Natural killer cell (primary cell): Measurements from ENCODE around the gene SLC35A2. TPM values are rescaled to one million over a fixed set of nuclear protein-coding genes. Genes with fewer than 3 reads are reported as not detected.

Source experiments
- ATAC-seq, 3 donors: fragments of 150-1000 bp in 2 of 3; fragments of 200-7000 bp in 1 of 3; cut with Tn5 transposase; 1 replicate in 1 of 3; 2 replicates in 2 of 3; pipeline ENCODE4 v1.10.0; 2021; ENCODE audit warnings: mild to moderate bottlenecking in 2 of 3, moderate library complexity in 2 of 3
- DNase-seq, 2 donors: peaks; one replicate each; pipeline versions ENCODE4 v3.0.0 to v3.0.0-alpha.2; 2013 to 2021; ENCODE audit warnings: mixed read lengths in 1 of 2
- H3K27ac ChIP-seq: one replicate; pipeline ENCODE4 v1.5.1; 2013; ENCODE audit warnings: mild to moderate bottlenecking, low read length
- H3K27me3 ChIP-seq: one replicate; pipeline ENCODE4 v1.6.1; 2013; ENCODE audit warnings: low read length; ENCODE audit not compliant: control insufficient read depth, insufficient read depth
- H3K36me3 ChIP-seq: one replicate; pipeline ENCODE4 v1.6.1; 2013; ENCODE audit warnings: low read length; ENCODE audit not compliant: control insufficient read depth, insufficient read depth
- H3K4me1 ChIP-seq: one replicate; pipeline ENCODE4 v1.6.1; 2013; ENCODE audit warnings: low read length; ENCODE audit not compliant: control insufficient read depth, insufficient read depth
- H3K4me3 ChIP-seq: one replicate; pipeline ENCODE4 v1.5.1; 2013; ENCODE audit warnings: low read length
- H3K9me3 ChIP-seq: one replicate; pipeline ENCODE4 v1.6.1; 2013; ENCODE audit warnings: low read length; ENCODE audit not compliant: control insufficient read depth, insufficient read depth
- H3K27ac Mint-ChIP-seq, 2 donors: one replicate each; pipeline ENCODE4 v1.8.0; 2022; ENCODE audit warnings: mild to moderate bottlenecking in 2 of 2, mixed read lengths in 2 of 2, moderate library complexity in 1 of 2
- H3K27me3 Mint-ChIP-seq, 2 donors: one replicate each; pipeline ENCODE4 v1.8.0; 2022; ENCODE audit warnings: low read depth in 2 of 2, mixed read lengths in 2 of 2
- H3K36me3 Mint-ChIP-seq: one replicate; pipeline ENCODE4 v1.8.0; 2022; ENCODE audit warnings: mixed read lengths
- H3K4me1 Mint-ChIP-seq, 2 donors: one replicate each; pipeline ENCODE4 v1.8.0; 2022; ENCODE audit warnings: mixed read lengths in 2 of 2
- H3K4me3 Mint-ChIP-seq: one replicate; pipeline ENCODE4 v1.8.0; 2022; ENCODE audit warnings: mild to moderate bottlenecking, moderate library complexity, mixed read lengths
- H3K9me3 Mint-ChIP-seq, 2 donors: one replicate each; pipeline ENCODE4 v1.8.0; 2022; ENCODE audit warnings: mixed read lengths in 2 of 2
- CTCF ChIP-seq: fragments of 200-600 bp; IDR thresholded peaks from one replicate; pipeline ENCODE4 v1.8.0; 2022; ENCODE audit warnings: antibody characterized with exemption
- WGBS: methylation state at CpG from one replicate; pipeline ENCODE4 v1.1.7; 2013; ENCODE audit warnings: missing lambda C conversion rate; ENCODE audit not compliant: insufficient coverage; 5-methylcytosine and 5-hydroxymethylcytosine counted together
- intact Hi-C: fragments of 100-400 bp; cut with micrococcal nuclease; formaldehyde crosslinking; loops from one replicate; pipeline ENCODE4 v1.14.2; 2022
- total RNA-seq, 4 donors: library from RNA; stranded (reverse); fragments of 120-200 nt in 1 of 4; gene quantifications; one replicate each; pipeline versions ENCODE4 v1.2.3 to v1.2.4, GENCODE V29; 2013 to 2022

The SLC35A2 gene
- total RNA-seq, 3 donors from 2014 or later (not counting 1 experiment from before 2014, with no cell fraction given) = 16.5 to 30.1 (median 18.3) TPM

- peaks cover 82% of the 10 kb centered on the region for H3K4me1 ChIP-seq
- Mint-ChIP-seq H3K27ac (peak overlapping the region; percentile 96 to 99), H3K9me3 (no peaks in the 10 kb centered on the region), H3K4me1 (peaks cover 44 to 60% of the 10 kb centered on the region in 2 donors), H3K4me3 (peak overlapping the region; percentile 91), H3K36me3 (no peaks in the 10 kb centered on the region), H3K27me3 (no peaks in the 10 kb centered on the region)
- no peaks in the 10 kb centered on the region for H3K27me3 ChIP-seq
- intact Hi-C loops = loop anchor here (1.0 to 10.0 kb wide), 5 partner anchors 17 to 122 kb away; partner anchors contain the start of genes GRIPAP1, HDAC6 and TFE3
- ATAC-seq (peak in 2 of 3 donors; percentile 8 to 33), DNase-seq (peak in 1 of 2 donors; percentile 73)
- TF ChIP-seq CTCF = no peak
- no peaks in the 10 kb centered on the region for H3K9me3 ChIP-seq
- H3K27ac ChIP-seq = peak overlapping the region; percentile 92
- WGBS = 5% methylated on average over 7 of the region's 8 CpGs
- H3K4me3 ChIP-seq = peak overlapping the region; percentile 57
- H3K36me3 ChIP-seq = peaks cover 22% of the 10 kb centered on the region
Measured at GRCh38 chrX:48919947-48920717, 8.7 kb upstream of the SLC35A2 start.

- WGBS = 0% methylated on average over 14 of the region's 15 CpGs
- Histone ChIP-seq H3K9me3 (no peaks in the 10 kb centered on the region), H3K36me3 (peaks cover 29% of the 10 kb centered on the region), H3K27me3 (no peaks in the 10 kb centered on the region), H3K27ac (peak overlapping the region; percentile 92), H3K4me3 (peak overlapping the region; percentile 57), H3K4me1 (peaks cover 81% of the 10 kb centered on the region)
- Mint-ChIP-seq H3K4me1 (peaks cover 44 to 56% of the 10 kb centered on the region in 2 donors), H3K9me3 (no peaks in the 10 kb centered on the region), H3K27me3 (no peaks in the 10 kb centered on the region), H3K36me3 (no peaks in the 10 kb centered on the region), H3K4me3 (peak overlapping the region; percentile 91), H3K27ac (peak overlapping the region; percentile 96 to 99)
- ATAC-seq = peak; percentile 14 to 25 (median 16)
- no peak for TF ChIP-seq CTCF
- DNase-seq = peak in 1 of 2 donors; percentile 63
- intact Hi-C loops = loop anchor here (1.0 to 10.0 kb wide), 5 partner anchors 18 to 123 kb away; partner anchors contain the start of genes GRIPAP1, HDAC6 and TFE3
Measured at GRCh38 chrX:48919360-48919841, 8.0 kb upstream of the SLC35A2 start.

DNA sequence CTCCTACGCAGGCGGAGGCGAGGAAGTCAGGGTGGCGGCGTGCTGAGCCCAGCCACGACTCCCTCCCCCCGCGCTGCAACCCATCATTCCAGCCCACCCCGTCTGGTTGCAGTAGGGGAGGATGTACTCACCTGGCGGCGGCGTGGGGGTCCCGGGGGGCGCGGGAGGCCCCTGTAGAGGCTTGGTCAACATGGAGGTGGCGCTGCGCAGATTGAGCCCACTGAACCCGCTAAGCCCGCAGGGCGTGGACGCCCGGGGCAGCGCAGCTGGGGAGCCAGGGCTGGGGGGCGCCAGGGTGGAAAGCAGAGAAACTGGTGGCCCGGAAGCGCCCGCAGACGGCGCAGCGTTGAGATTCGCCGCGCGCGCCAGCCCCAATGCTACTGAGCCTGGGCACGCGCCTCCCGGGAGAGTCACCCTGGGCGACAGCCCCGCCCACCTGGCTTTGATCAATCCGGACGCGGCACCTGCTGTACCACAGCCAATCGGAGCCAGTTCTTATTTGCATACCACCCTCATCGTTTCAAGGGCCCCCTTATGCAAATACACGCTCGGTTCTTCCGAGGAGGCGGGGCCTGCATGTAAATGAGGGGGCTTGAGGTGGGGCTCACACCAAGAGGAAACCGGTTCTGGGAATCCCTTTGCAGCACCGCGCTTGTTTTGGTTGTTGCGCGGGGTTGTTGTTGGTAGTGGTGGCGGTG, 7.3 kb upstream of the SLC35A2 start, which contains the start of gene PIM2:
TSS of gene PIM2 (minus strand) at position 382 of the 698 bp plus-strand sequence. CDS start at position 192, 190 bp downstream.
- Mint-ChIP-seq H3K27me3 (peaks cover 0 to 5% of the 10 kb centered on the region in 2 donors), H3K9me3 (no peaks in the 10 kb centered on the region), H3K27ac (peak within 1 kb of the TSS; percentile 96 to 99), H3K36me3 (no peaks in the 10 kb centered on the region), H3K4me1 (peaks cover 44 to 55% of the 10 kb centered on the region in 2 donors), H3K4me3 (peak within 1 kb of the TSS; percentile 91)
- Histone ChIP-seq H3K36me3 (peaks cover 35% of the 10 kb centered on the region), H3K4me3 (peak within 1 kb of the TSS; percentile 91), H3K27ac (peak within 1 kb of the TSS; percentile 92), H3K27me3 (no peaks in the 10 kb centered on the region), H3K9me3 (no peaks in the 10 kb centered on the region), H3K4me1 (peaks cover 81% of the 10 kb centered on the region)
- WGBS = 0% methylated on average over 43 of the region's 55 CpGs
- intact Hi-C loops = loop anchor here (1.0 to 10.0 kb wide), 5 partner anchors 19 to 124 kb away; partner anchors contain the start of genes GRIPAP1, HDAC6 and TFE3
- ATAC-seq = peak; percentile 71 to 88 (median 79)
- TF ChIP-seq CTCF = no peak
- peak; percentile 88 to 96 for DNase-seq
